Psoas muscle (tissue), 8 donors: ENCODE measurements around the gene PKNOX2. TPM values are rescaled to one million over a fixed set of nuclear protein-coding genes. Genes with fewer than 3 reads are reported as not detected.
A peak's percentile ranks its signal among the peaks of the same experiment; 100 is the strongest.

Experiments used
- ATAC-seq, 4 donors: fragments of 200-7000 bp; cut with Tn5 transposase; one replicate each; pipeline ENCODE4 v1.9.1; 2020; ENCODE audit warnings: moderate library complexity in 3 of 4, mild to moderate bottlenecking in 2 of 4
- DNase-seq, 2 donors: peaks; one replicate each; pipeline ENCODE4 v3.0.0-alpha.2; 2020
- H3K27ac ChIP-seq: fragments of 200-600 bp; one replicate; pipeline ENCODE4 v1.8.0; 2022
- H3K27me3 ChIP-seq, 3 donors: fragments of 200-600 bp in 1 of 3; one replicate each; pipeline versions ENCODE4 v1.6.1 to v1.8.0; 2013 to 2022; ENCODE audit warnings: low read length in 2 of 3, mild to moderate bottlenecking in 2 of 3, moderate library complexity in 1 of 3; ENCODE audit not compliant: insufficient read depth in 3 of 3
- H3K36me3 ChIP-seq, 2 donors: fragments of 200-600 bp in 1 of 2; one replicate each; pipeline versions ENCODE4 v1.6.1 to v1.8.0; 2013 to 2022; ENCODE audit warnings: low read depth in 1 of 2, mild to moderate bottlenecking in 1 of 2, moderate library complexity in 1 of 2; ENCODE audit not compliant: insufficient read depth in 1 of 2
- H3K4me1 ChIP-seq: fragments of 200-600 bp; one replicate; pipeline ENCODE4 v1.8.0; 2022
- H3K4me3 ChIP-seq: fragments of 200-600 bp; one replicate; pipeline ENCODE4 v1.8.0; 2022; ENCODE audit warnings: mild to moderate bottlenecking
- H3K9me3 ChIP-seq: fragments of 200-600 bp; one replicate; pipeline ENCODE4 v1.8.0; 2022
- WGBS, 3 donors: extraction: QIAGEN DNeasy Blood & Tissue Kit; methylation state at CpG; one replicate each; pipeline versions ENCODE4 v1.1.6 to v1.1.7; 2013; 5-methylcytosine and 5-hydroxymethylcytosine counted together
- intact Hi-C, 2 donors: fragments of 100-400 bp; cut with DNase I; formaldehyde crosslinking; loops; one replicate each; pipeline versions ENCODE4 v1.11.0 to v1.14.2; 2022
- polyA plus RNA-seq, 3 donors: library from polyadenylated mRNA; stranded (reverse); fragments of 200-250 nt; gene quantifications; one replicate each; pipeline ENCODE4 v1.2.3, GENCODE V29; 2013
- total RNA-seq, 4 donors: library from RNA; stranded (reverse); fragmentation: NEBNext Ultra II Directional in 2 of 4; extraction: Animal tissue kit (Norgen Biotek cat#: 25700) in 2 of 4; gene quantifications; one replicate each; pipeline versions ENCODE4 v1.2.1 to v1.2.4, GENCODE V29; 2021 to 2023
- TF ChIP-seq, protein P1 (sequence below): fragments of 200-600 bp; IDR thresholded peaks from one replicate; pipeline ENCODE4 v1.8.0; 2022; ENCODE audit warnings: antibody characterized with exemption
- donor health status: healthy with polysubstance abuse.
- donor health status: DM: no; HTN: no; CAD: no; lungs with moderate emphysema.
- donor health status: Bipolar disorder and iron deficiency.
- donor health status: healthy.
- donor health status: DM: yes; HTN: yes; CAD: no.
- donor health status: DM: no; HTN: no; CAD: no.
- donor health status: DM: no; HTN: no; CAD: no.
- donor health status: DM: yes; HTN: yes; CAD: no.

PKNOX2 gene
- total and polyA plus RNA-seq, 7 donors: 1.8 to 30.5 (median 14.5) TPM

DNA sequence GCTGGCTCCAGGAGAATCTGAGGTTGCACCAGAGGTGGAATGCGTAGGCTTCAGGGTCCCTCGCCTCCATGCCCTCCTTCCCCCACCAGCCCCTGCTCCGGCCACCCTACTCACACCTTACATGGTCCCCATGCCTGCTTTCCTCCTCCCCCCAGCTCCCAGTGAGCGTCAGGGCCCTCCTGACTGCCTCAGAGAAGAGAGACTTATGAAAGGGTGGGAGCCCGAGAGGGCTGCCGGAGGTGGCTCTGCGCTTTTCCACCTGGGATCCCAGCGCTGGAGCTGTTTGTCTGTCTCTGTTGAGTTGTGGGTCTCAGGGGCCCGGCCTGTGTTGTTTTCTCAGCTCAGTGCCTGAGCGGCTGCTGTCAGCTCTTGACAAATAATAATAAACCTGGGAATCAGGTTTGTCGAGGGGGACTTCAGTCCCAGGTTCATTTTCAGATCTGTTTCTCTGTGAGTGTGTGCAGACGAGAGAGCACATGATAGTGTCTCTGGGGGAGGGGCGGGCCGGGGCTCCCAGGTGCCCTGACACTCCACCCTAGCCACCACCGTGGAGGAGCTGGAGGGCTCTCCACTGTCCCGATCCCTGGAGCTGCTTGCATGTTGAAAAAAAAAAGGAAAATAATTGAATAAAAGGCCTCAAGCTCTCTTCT is 177.9 kb downstream of the PKNOX2 start:
- 83 to 87% (median 85%) methylated on average over 16 of the region's 16 CpGs for WGBS, 3 donors
- no peaks in the 10 kb centered on the region for H3K27me3 ChIP-seq
- H3K27ac ChIP-seq: no peak overlapping the region
- no peak overlapping the region for H3K4me3 ChIP-seq
- H3K4me1 ChIP-seq: peaks cover 31% of the 10 kb centered on the region
- ATAC-seq: no peak
- no peaks in the 10 kb centered on the region for H3K36me3 ChIP-seq
- no peak for DNase-seq
- intact Hi-C loops: no loop called here
- H3K9me3 ChIP-seq: no peaks in the 10 kb centered on the region
- TF ChIP-seq, protein P1, sequence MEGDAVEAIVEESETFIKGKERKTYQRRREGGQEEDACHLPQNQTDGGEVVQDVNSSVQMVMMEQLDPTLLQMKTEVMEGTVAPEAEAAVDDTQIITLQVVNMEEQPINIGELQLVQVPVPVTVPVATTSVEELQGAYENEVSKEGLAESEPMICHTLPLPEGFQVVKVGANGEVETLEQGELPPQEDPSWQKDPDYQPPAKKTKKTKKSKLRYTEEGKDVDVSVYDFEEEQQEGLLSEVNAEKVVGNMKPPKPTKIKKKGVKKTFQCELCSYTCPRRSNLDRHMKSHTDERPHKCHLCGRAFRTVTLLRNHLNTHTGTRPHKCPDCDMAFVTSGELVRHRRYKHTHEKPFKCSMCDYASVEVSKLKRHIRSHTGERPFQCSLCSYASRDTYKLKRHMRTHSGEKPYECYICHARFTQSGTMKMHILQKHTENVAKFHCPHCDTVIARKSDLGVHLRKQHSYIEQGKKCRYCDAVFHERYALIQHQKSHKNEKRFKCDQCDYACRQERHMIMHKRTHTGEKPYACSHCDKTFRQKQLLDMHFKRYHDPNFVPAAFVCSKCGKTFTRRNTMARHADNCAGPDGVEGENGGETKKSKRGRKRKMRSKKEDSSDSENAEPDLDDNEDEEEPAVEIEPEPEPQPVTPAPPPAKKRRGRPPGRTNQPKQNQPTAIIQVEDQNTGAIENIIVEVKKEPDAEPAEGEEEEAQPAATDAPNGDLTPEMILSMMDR: no peak

DNA sequence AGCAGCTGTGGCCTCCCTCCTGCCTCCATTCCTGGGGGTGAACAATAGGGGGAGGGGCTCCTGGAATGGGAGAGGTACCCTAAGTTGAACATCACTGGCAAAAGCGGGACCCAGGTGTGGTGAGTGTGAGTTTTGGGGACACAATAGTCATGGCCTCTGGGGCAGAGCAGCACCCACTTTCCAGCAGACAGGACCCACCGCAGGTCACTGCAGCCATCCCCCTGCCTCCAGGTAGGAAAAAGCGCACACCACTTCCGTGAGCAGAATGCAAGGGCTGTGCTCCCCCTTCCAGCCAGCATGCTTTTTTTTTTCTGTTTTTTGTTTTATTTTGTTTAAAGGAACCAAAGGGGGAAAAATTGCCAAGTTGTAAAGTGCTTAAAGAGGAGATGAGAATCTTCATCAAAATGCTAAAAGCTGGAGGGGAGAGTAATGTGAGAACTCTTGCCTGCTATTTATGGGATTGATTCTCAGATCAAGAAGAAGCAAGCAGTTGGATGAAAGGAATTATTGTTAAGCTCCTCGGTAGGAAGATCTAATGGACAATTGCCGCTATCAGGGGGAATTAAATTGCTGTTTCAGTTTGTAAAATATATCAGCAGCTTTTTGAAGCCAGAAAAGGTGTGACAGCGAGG is 178.7 kb downstream of the PKNOX2 start:
- Histone ChIP-seq H3K4me1 (peaks cover 34% of the 10 kb centered on the region), H3K27me3 (no peaks in the 10 kb centered on the region), H3K4me3 (no peak overlapping the region), H3K27ac (peak overlapping the region; percentile 67), H3K36me3 (no peaks in the 10 kb centered on the region), H3K9me3 (no peaks in the 10 kb centered on the region)
- ATAC-seq: no peak
- intact Hi-C loops: no loop called here
- DNase-seq: no peak
- WGBS, 3 donors: 83 to 88% (median 88%) methylated on average over 7 of the region's 7 CpGs
- TF ChIP-seq, protein P1: no peak

DNA sequence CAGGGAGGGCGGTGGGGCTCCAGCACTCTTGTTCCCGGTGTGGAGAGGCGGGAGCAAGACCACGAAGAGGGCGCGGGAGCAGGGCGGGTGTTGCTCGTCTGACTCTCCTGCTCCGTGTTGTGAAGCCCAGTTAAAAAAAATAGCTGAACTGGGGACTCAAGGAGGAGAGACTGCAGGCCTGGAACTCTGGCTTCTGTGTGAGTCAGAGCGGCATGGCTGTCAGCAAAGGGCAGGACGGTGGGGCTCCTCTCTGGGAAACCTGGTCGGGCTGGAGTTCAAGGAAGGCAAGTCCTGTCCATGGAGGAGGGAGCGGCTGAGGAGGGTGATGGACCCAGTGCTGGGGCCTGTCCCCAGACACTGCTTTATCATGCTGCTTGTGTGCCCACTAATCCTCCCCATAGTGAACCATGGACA is 179.2 kb downstream of the PKNOX2 start:
- Histone ChIP-seq H3K27ac (peak overlapping the region; percentile 67), H3K36me3 (no peaks in the 10 kb centered on the region), H3K9me3 (no peaks in the 10 kb centered on the region), H3K4me1 (peaks cover 40% of the 10 kb centered on the region), H3K4me3 (no peak overlapping the region), H3K27me3 (no peaks in the 10 kb centered on the region)
- intact Hi-C loops: loop anchor here (2.0 kb wide), 2 partner anchors 61 to 179 kb away; partner anchors contain the start of gene PKNOX2 (in 1 of the 2)
- WGBS, 3 donors: 81 to 95% (median 82%) methylated on average over 13 of the region's 13 CpGs
- ATAC-seq: no peak
- no peak for DNase-seq
- TF ChIP-seq, protein P1: no peak

DNA sequence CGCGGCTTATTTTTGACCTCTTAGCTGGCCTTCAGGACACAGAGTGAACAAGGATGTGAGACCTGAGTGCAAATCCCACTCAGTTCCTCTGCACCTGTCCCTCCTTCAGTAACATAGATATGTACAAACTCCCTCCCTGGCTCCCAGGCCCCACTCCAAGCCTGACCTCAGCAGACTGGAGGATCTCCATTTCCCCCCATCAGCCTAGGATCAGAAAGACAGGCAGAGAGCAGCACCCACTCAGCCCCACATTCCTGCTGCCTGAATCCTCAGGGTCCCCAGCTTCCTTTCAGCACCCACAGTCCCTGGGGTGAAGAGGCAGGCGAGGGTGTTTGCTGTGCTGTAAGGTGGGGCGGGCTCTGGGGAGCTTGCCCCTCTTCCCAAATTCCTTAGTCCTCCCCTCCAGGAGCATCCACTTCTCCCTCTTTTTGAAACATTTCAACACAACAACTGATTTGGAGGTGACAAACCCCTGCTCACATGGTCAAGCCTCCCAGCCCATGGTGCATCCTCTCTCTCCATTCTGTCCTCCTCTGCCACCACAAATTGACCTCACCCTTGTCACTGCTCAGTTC is 180.4 kb downstream of the PKNOX2 start:
- Histone ChIP-seq H3K36me3 (no peaks in the 10 kb centered on the region), H3K4me3 (no peak overlapping the region), H3K9me3 (no peaks in the 10 kb centered on the region), H3K27ac (peak overlapping the region; percentile 67), H3K27me3 (no peaks in the 10 kb centered on the region), H3K4me1 (peaks cover 41% of the 10 kb centered on the region)
- intact Hi-C loops: loop anchor here (2.0 to 5.0 kb wide), 6 partner anchors 57 to 383 kb away; partner anchors contain the start of gene PKNOX2 (in 1 of the 2)
- DNase-seq: no peak
- 57 to 76% (median 70%) methylated on average over 4 of the region's 4 CpGs for WGBS, 3 donors
- ATAC-seq: peak in 1 of 4 donors; percentile 3
- TF ChIP-seq, protein P1: no peak
